ENCODE measurements around the gene MYL2. TPM values are rescaled to one million over a fixed set of nuclear protein-coding genes. Genes with fewer than 3 reads are reported as not detected.

Gene MYL2
- total RNA-seq, 2 donors from 2014 or later, result not detected

DNA sequence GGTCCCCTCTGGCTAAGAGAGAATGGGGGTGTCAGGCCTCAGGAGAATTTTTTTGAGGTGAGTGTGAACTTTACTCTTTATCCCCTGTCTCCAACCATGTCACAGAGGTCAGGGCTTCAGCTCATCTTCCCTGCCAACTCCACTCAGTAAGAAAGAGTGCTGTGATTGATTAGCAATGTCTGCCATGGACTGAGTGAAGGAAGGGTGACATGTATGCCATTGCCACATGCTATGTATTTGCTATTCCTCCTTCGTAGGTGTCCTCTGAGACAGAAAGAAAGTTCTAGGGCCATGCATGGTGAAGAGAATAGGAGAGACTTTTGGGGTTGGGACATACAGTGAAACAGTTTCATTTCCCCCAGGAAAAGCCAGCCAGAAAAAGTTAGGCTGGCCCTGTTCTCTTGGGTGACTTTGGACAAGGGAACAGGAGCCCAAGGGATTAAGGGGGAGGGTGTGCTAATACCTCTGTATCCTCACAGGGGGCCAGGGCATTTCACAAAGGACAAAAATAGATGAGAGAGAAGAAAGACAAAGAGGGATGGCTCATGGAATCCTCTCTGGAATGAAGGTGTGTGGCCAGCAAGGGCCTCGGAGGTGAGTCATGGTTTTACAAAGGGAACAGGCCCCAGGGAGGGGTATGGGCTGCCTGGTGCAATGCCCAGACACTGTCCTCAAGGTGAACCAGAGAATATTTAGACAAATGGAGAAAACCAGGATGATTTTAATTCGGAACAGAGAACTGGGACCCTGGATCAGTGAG, 13.9 kb upstream of the MYL2 start:
- no peak for ATAC-seq
- Mint-ChIP-seq H3K9me3 (no peaks in the 10 kb centered on the region), H3K27ac (no peak overlapping the region), H3K36me3 (peaks cover 0 to 5% of the 10 kb centered on the region in 2 donors)
- no peak for DNase-seq (ENCODE audit: low spot score in 2 of 2)

DNA sequence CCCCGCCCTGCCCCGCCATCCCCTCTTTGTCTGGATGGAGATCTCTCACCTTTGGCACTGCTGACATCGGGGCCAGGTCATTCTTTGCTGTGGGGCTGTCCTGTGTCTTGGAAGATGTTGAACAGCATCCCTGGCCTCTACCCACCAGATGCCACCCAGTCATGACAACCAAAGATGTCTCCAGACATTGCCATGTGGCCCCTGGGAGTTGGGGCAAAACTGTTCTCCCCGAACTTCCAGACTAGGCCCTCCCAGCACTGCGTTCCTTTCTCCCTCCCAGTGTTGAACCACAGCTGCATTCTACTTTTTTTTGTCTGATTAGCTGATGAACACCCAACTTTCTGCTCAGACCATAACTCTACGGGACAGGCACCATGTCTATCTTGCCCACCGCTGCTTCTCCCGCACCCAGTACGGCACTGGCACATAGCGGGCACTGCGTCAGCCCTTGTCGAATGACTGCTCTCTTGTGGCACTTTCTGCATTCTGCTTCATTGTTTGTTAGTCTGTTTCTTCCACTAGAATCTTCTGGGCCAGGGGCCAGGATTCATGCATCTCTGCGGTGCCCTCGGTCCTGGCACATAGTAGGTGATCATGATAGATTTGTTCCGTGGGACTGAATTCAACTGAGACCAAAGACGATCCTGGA, 13.1 kb upstream of the MYL2 start:
- ATAC-seq, result no peak
- Mint-ChIP-seq H3K9me3 (no peaks in the 10 kb centered on the region), H3K27ac (no peak overlapping the region), H3K36me3 (peaks cover 0 to 5% of the 10 kb centered on the region in 2 donors)
- no peak for DNase-seq (ENCODE audit: low spot score in 2 of 2)

DNA sequence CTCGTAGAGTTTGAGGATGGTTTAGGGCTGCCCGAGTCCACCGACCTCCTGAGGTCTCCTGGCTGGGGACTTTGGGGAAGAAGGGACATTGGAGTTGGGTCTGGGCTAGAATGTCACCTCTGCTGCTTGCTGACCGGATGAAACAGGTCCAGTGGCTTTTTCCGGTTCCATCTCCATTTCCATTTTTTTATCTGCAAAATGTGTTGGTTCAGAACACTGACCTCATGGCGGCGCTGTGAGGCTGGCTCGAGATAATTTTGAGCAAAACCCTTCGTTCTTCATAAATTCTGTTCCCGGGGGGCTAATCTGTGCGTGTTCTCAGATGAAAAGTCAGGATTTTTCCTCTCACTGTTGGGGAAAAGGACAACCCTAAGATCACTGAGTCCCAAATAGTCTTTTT, 11.7 kb upstream of the MYL2 start:
- no peaks in the 10 kb centered on the region for H3K9me3 Mint-ChIP-seq
- no peak for ATAC-seq
- H3K27ac Mint-ChIP-seq, result no peak overlapping the region
- DNase-seq (ENCODE audit: low spot score in 2 of 2), result no peak
- H3K36me3 Mint-ChIP-seq, result peaks cover 0 to under 1% of the 10 kb centered on the region in 2 donors

DNA sequence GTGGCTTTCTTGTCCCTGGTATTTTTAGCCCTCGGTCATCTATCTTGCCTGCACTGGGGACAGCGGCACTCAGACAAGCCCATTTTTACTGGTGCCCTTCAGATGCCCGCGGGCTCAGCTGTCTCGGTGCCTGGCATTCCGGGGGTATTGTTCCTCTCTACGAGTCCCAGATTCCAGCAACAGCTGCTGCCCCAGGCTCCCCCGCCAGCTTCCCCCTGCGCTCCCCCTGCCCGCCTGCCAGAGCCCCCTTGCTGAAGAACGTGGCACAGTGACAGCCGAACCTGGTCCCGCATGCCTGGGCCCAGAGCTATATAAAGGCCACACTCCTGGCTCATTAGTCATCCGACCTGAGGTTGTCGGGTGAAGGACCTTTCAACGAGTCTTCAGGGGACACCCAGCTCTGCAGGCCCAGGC, 10.9 kb upstream of the MYL2 start:
- no peaks in the 10 kb centered on the region for H3K9me3 Mint-ChIP-seq
- DNase-seq (ENCODE audit: low spot score in 2 of 2), result no peak
- H3K27ac Mint-ChIP-seq, result no peak overlapping the region
- no peaks in the 10 kb centered on the region for H3K36me3 Mint-ChIP-seq
- no peak for ATAC-seq

DNA sequence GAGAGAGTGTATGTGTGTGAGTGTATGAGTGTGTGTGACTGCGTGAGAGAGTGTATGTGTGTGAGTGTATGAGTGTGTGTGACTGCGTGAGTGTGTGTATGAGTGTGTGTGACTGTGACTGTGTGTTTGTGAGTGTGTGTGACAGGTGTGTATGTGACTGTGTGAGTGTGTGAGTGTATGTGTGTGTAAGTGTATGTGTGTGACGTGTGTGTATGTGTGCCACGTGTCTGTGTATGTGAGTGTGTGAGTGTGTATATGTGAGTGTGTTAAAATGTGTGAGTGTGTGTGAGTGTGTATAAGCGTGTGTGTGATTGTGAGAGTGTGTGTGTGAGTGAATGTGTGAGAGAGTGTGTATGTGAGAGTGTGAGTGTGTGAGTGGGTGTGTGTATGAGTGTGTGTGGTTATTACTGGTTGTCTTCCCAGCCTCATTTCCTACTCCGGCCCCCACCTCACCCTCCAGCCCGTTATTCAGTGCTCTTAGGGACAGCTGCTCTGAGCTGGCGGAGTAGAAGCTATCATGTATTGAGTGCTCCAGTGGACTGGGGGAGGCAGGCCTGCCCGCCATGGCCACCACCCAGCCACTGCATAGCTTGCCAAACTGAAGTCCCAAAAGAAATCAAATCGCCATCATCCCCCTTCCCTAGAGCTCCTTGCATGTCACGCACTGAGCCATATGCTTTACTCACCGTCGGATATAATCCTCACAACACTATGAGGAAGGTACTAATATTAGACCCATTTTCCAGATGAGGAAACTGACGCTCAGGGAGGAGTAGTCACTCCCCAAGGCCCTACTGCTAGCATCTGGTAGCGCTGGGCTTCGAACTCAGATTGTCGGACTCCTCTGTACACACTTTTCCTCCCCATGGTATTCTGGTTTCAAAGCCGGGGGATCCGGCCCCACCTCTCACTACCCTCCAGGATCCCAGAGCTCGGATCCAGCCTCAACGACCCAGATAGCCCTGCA, 10.3 kb upstream of the MYL2 start:
- H3K27ac Mint-ChIP-seq, result no peak overlapping the region
- DNase-seq (ENCODE audit: low spot score in 2 of 2) (no peak), ATAC-seq (no peak)
- H3K9me3 Mint-ChIP-seq, result no peaks in the 10 kb centered on the region
- H3K36me3 Mint-ChIP-seq, result no peaks in the 10 kb centered on the region

DNA sequence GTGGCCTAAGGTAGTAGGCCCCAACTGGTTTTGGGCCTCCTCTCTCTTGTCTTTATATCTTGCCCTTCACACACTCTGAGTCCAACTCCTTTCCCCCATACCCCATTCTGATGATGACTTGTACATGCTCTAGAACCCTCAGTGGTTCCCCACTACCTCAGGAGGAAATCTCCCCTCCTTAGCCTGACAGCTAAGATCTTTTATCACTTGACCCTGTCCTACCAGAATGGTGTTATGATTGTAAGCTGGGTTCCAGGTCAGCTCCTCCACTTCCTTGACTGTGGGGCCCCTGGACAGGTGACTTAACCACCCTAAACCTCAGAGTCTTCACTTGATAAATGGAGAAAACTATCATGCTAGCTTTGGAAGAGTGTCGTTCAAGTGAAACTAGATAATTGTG, 9.4 kb upstream of the MYL2 start:
- Mint-ChIP-seq H3K36me3 (no peaks in the 10 kb centered on the region), H3K9me3 (no peaks in the 10 kb centered on the region), H3K27ac (no peak overlapping the region)
- ATAC-seq (no peak), DNase-seq (ENCODE audit: low spot score in 2 of 2) (no peak)

DNA sequence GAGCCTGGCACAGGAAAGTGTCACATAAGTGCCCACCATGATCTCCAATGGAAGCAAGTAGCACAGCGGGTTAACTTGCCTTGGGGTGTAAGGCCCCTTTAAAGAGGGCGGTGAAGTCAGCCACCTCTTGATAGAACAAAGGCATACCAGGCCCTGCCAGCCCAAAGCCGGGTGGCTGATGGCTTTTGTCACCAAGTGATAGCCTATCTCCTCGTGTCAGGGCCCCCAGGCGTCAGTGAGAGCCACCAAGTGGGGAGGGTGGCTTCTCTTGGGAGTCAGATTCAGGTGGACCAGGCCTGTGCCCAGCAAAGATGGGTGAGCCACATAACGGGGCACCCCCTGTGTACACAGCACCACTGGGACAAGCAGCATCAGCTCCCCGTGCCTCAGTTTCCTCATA, 8.3 kb upstream of the MYL2 start:
- Mint-ChIP-seq H3K36me3 (no peaks in the 10 kb centered on the region), H3K27ac (no peak overlapping the region), H3K9me3 (no peaks in the 10 kb centered on the region)
- ATAC-seq (no peak), DNase-seq (ENCODE audit: low spot score in 2 of 2) (peak in 1 of 2 donors; percentile 14)

DNA sequence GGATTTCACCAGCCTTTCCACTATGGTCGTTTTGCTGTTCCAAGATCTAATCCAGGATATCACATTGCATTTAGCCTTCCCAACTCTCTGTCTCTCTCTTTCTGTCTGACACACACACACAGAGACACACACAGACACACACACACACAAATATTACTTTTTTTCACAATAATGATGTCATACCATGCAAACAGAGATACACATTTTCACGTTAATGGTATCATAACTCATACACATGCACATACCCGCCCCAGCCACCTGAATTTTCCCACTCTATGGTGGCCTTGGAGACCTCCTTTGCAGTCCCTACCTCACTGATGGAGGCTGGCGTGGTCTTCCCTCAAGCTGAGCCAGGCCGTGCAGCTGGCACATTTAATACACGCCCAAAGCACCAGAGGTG, 7.2 kb upstream of the MYL2 start:
- ATAC-seq (no peak), DNase-seq (ENCODE audit: low spot score in 2 of 2) (peak in 1 of 2 donors; percentile 38)
- no peak overlapping the region for H3K27ac Mint-ChIP-seq
- H3K9me3 Mint-ChIP-seq, result no peaks in the 10 kb centered on the region
- no peaks in the 10 kb centered on the region for H3K36me3 Mint-ChIP-seq

DNA sequence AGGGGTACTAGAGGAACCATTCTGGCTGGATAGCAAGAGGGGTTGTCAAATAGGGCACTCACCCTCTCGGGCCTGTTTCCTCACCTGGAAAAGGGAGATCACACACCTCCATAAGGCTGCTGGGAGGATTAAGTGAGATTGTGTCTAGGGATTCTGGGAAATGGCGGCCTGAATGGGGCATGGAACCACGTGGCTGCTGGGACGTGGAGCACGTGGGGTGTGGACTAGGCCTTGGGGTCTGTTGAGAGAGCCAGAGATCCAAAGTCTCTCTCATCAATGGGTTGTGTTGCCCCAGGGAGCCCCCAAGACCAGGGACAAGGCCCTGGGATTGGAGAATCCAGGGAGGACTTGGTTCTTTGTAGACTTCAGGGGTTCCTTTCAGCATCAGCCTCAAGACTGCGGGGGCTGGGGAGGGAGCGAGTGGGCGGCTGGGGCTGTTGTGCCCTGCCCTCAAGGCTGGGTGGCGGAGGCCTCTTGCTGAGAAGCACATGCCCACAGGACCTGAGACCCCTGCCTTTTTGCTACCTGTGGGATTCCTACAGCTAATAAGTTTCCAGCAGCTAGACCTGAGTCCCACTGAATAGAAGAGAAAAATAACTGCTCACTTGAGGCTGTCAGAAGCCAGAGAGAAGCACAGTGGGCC, 3.4 kb upstream of the MYL2 start:
- no peak overlapping the region for H3K27ac Mint-ChIP-seq
- no peaks in the 10 kb centered on the region for H3K36me3 Mint-ChIP-seq
- ATAC-seq (no peak), DNase-seq (ENCODE audit: low spot score in 2 of 2) (no peak)
- H3K9me3 Mint-ChIP-seq, result no peaks in the 10 kb centered on the region

DNA sequence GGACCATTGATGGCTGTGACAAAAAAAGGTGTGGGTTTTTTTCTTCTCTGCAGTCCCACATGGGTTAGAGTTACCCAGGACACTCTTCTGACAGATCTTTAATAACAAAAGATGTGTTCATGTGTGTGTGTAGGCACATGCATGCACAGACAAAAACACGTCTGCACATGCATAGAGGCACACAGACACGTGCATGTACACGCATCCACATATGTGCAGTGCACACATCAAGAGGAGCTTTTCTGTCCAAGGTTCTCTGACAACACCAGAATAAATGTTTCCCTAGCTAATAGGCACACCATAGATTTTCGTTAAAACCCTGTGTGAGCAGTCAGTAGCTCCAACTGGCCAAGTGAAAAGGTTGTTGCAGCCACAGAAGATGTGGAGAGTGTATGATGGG, 2.8 kb upstream of the MYL2 start:
- ATAC-seq, result no peak
- no peaks in the 10 kb centered on the region for H3K36me3 Mint-ChIP-seq
- no peak for DNase-seq (ENCODE audit: low spot score in 2 of 2)
- no peak overlapping the region for H3K27ac Mint-ChIP-seq
- no peaks in the 10 kb centered on the region for H3K9me3 Mint-ChIP-seq

DNA sequence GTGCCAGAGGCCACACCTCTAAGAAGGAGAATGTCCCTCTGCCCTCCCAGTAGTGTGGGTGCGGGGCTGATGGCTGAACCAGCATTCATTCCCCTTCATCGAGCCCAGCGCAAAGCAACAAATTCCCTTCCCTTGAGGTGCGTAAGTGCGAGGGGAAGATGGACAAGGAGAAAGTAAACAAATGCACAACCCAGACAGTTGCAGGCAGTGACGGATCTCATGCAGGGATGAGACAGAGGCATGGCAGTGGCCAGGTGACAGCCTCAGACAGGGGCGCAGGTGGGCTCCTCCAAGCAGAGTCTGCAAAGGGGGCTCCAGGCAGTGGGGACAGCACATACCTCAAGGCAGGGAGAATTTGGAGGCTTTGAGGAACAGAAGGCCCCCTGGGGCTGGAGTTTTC, 2.3 kb upstream of the MYL2 start:
- Mint-ChIP-seq H3K36me3 (no peaks in the 10 kb centered on the region), H3K27ac (no peak overlapping the region)

DNA sequence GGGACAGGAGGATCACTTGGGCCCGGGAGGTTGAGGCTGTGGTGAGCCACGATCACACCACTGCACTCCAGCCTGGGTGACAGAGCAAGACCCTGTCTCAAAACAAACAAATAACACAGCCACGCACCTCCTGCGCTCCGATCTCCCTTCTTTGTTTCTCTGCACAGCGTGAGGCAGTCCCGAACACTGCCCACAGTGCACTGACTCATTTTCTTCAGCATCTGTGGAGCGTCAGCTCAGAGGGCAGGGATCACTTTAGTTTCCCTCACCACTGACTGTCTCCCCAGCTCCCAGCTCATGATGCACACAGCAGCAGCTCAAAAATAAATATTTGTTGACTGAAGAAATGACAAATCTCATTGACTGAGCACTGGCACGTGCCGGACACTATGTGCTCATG, 883 bp upstream of the MYL2 start:
- no peak for DNase-seq (ENCODE audit: low spot score in 2 of 2)
- no peak for ATAC-seq
- H3K27ac Mint-ChIP-seq, result no peak overlapping the region
- H3K9me3 Mint-ChIP-seq, result no peaks in the 10 kb centered on the region
- H3K36me3 Mint-ChIP-seq, result no peaks in the 10 kb centered on the region

More for the DNA sequence above, 2.3 kb upstream of the MYL2 start:
- no peaks in the 10 kb centered on the region for H3K9me3 Mint-ChIP-seq
- no peak for DNase-seq (ENCODE audit: low spot score in 2 of 2)
- ATAC-seq, result no peak

DNA sequence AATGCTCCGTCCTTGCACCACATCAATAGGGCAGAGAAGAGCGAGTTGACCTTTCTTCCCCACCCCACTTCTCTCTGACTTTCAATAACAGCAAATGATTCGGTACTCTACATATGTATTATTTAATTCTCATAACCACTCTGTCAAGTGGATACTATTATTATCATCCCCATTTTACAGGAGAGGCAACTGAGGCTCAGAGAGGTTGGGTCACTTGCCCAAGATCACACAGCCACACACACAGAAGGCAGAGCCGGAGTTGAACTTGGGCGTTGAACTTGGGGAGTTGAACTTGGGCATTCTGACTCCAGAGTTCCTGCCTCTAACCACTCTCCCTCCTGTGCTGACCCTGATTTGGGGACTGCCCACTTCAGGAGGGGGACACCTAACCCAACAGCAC, 659 bp downstream of the MYL2 start:
- DNase-seq (ENCODE audit: low spot score in 2 of 2) (no peak), ATAC-seq (no peak)
- Mint-ChIP-seq H3K9me3 (no peaks in the 10 kb centered on the region), H3K36me3 (no peaks in the 10 kb centered on the region), H3K27ac (no peak overlapping the region)

DNA sequence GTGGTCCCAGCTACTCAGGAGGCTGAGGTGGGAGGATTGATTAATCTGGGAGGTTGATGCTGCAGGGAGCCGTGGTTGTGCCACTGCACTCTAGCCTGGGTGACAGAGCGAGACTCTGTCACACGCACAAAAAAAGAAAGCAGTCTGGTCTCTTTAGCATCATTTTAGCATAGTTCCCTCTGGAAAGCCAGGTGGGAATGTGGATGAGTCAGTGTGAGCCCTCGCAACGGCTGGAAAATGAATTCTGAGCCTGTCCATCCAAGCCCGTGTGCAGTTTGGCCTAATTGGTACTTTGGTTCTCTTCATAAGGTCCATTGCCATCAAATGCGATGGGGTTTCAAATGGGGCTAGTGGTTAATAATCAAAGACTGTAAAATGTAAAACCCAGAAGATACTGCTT, 2.4 kb downstream of the MYL2 start:
- DNase-seq (ENCODE audit: low spot score in 2 of 2), result no peak
- ATAC-seq, result no peak
- Mint-ChIP-seq H3K9me3 (no peaks in the 10 kb centered on the region), H3K27ac (no peak overlapping the region), H3K36me3 (no peaks in the 10 kb centered on the region)

DNA sequence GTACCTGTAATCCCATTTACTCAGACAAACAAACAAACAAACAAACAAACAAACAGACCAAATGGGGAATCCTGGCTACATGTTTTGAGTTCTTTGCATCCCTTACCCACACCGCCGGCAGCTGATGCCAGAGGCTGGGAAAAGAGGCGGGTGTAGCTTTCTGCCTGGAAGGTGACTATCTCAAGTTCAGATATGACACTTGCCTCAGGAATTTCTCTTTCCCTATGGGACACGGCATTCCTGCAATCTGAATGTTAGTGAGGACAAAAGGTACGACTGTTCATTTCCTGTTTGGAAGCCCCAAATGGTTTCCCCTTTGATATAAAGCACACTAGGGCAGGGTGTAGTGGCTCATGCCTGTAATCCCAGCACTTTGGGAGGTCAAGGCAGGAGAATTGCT, 2.9 kb downstream of the MYL2 start:
- Mint-ChIP-seq H3K9me3 (no peaks in the 10 kb centered on the region), H3K36me3 (no peaks in the 10 kb centered on the region), H3K27ac (no peak overlapping the region)
- ATAC-seq, result no peak
- DNase-seq (ENCODE audit: low spot score in 2 of 2), result no peak

DNA sequence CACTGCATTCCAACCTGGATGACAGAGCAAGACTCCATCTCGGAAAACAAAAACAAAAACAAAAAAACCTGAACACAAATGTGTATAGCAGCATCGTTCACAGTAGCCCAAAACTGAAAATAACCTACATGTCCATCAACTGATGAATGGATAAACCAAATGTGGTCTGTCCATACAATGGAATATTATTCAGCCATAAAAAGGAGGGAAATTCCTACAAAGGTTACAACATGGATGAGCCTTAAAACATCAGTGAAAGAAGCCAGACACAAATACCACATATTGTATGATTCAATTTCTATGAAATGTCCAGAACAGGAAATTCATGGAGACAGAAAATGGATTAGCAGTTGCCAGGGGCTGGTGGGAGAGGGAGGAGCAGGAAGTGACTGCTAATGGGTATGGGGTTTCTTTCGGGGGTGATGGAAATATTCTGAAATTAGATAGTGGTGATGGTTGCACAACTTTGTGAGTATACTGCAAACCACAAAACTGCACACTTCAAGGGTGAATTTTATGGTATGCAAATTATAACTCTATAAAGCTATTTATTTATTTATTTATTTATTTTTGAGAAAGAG, 4.0 kb downstream of the MYL2 start:
- Mint-ChIP-seq H3K9me3 (no peaks in the 10 kb centered on the region), H3K27ac (no peak overlapping the region), H3K36me3 (no peaks in the 10 kb centered on the region)
- no peak for DNase-seq (ENCODE audit: low spot score in 2 of 2)
- no peak for ATAC-seq

All from activated naive CD4-positive, alpha-beta T cell treated with anti-CD3 and anti-CD28 coated beads, Interleukin-2, amount 50 U/mL, for 72 hours (primary cell).